Heart left ventricle (tissue), 16 donors: Measurements from ENCODE around the gene TNFRSF8. TPM values are rescaled to one million over a fixed set of nuclear protein-coding genes. Genes with fewer than 3 reads are reported as not detected.
A peak's percentile ranks its signal among the peaks of the same experiment; 100 is the strongest.

Experiments
- ATAC-seq, 4 donors: fragments of 200-7000 bp; cut with Tn5 transposase; one replicate each; pipeline ENCODE4 v1.9.1; 2020 to 2022; ENCODE audit warnings: moderate library complexity in 4 of 4, mild to moderate bottlenecking in 3 of 4, moderate number of reproducible peaks in 1 of 4
- DNase-seq, 5 donors: peaks; one replicate each; pipeline ENCODE4 v3.0.0-alpha.2; 2020
- H3K27ac ChIP-seq, 12 donors: fragments of 200-600 bp; sonication (generic) in 4 of 12; one replicate each; pipeline versions ENCODE4 v1.5.0 to v1.8.0; 2016 to 2022; ENCODE audit warnings: mild to moderate bottlenecking in 2 of 12
- H3K27me3 ChIP-seq, 9 donors: fragments of 200-600 bp; sonication (generic) in 2 of 9; one replicate each; pipeline versions ENCODE4 v1.5.1 to v1.8.0; 2016 to 2022; ENCODE audit warnings: mild to moderate bottlenecking in 3 of 9
- H3K36me3 ChIP-seq, 9 donors: fragments of 200-600 bp; sonication (generic) in 2 of 9; one replicate each; pipeline versions ENCODE4 v1.5.0 to v1.8.0; 2018 to 2022; ENCODE audit warnings: mild to moderate bottlenecking in 2 of 9
- H3K4me1 ChIP-seq, 12 donors: fragments of 200-600 bp; sonication (generic) in 4 of 12; one replicate each; pipeline versions ENCODE4 v1.5.0 to v1.8.0; 2016 to 2022; ENCODE audit warnings: mild to moderate bottlenecking in 3 of 12
- H3K4me3 ChIP-seq, 12 donors: fragments of 200-600 bp; sonication (generic) in 4 of 12; one replicate each; pipeline versions ENCODE4 v1.5.0 to v1.8.0; 2017 to 2022; ENCODE audit warnings: mild to moderate bottlenecking in 9 of 12, moderate library complexity in 4 of 12
- H3K9me3 ChIP-seq, 12 donors: fragments of 200-600 bp; sonication (generic) in 4 of 12; one replicate each; pipeline versions ENCODE4 v1.5.0 to v1.8.0; 2016 to 2022; ENCODE audit warnings: mild to moderate bottlenecking in 1 of 12
- POLR2A ChIP-seq, 2 donors: fragments of 450-650 bp; IDR thresholded peaks; one replicate each; pipeline ENCODE4 v1.6.1; 2017; ENCODE audit warnings: antibody characterized with exemption in 2 of 2, mild to moderate bottlenecking in 2 of 2, moderate library complexity in 2 of 2
- WGBS, 4 donors: extraction: QIAGEN DNeasy Blood & Tissue Kit in 2 of 4; methylation state at CpG; one replicate each; pipeline versions ENCODE4 v1.1.5 to v1.1.7; 2013 to 2018; 5-methylcytosine and 5-hydroxymethylcytosine counted together
- intact Hi-C, 10 donors: fragments of 100-400 bp; cut with DNase I; formaldehyde crosslinking; loops; one replicate each; pipeline versions ENCODE4 v1.11.1 to v1.14.2; 2022
- polyA plus RNA-seq, 2 donors: library from polyadenylated mRNA; stranded (reverse); fragments of 200-250 nt; gene quantifications; one replicate each; pipeline ENCODE4 v1.2.3, GENCODE V29; 2013
- total RNA-seq, 9 donors: library from RNA; depleted of rRNA in 2 of 9; stranded (reverse); fragments of >200 nt in 2 of 9; fragmentation: NEBNext Ultra II Directional in 3 of 9; extraction: Animal tissue kit (Norgen Biotek cat#: 25700) in 3 of 9; gene quantifications; one replicate each; pipeline versions ENCODE4 v1.1.0 to v1.2.4, GENCODE V29; 2016 to 2023
- TF ChIP-seq, protein P1 (sequence below), 12 donors: fragments of 200-600 bp; sonication (generic) in 4 of 12; IDR thresholded peaks; one replicate each; pipeline versions ENCODE4 v1.5.0 to v1.8.0; 2018 to 2022; ENCODE audit warnings: antibody characterized with exemption in 12 of 12, mild to moderate bottlenecking in 5 of 12
- donor health status: ischemic (EF 13 %, LVEDD 7.1; RV severe dilation, severe dysfunction).
- donor health status: healthy with polysubstance abuse.
- donor health status: DM: no; HTN: yes; CAD: no.
- donor health status: DM: no; HTN: no; CAD: no.
- donor health status: ischemic (EF 25% LVEDD 6.9; RV normal size, moderate dysfunction).
- donor health status: ischemic (EF 25% LVEDD 5.7; RV mildly dilated, moderate dysfunction).
- donor health status: healthy.
- donor health status: DM: yes; HTN: yes; CAD: no.
- donor health status: ischemic (EF 35%, LVEDD 5.7; RV mildly dilated, moderate dysfunction).
- donor health status: nonischemic (EF 11% LVEDD 7.7; RV severe dilation, severe dysfunction).
- donor health status: DM: yes; HTN: yes; CAD: no.
- donor health status: PGD.
- donor health status: ischemic (EF 29% LVEDD 5.4; RV normal size, mild dysfunction).
- donor health status: nonischemic (EF 23%, LVEDD 6.1; RV moderate dilation, normal function).

The TNFRSF8 gene
- total and polyA plus RNA-seq, 11 donors, result 0.51 to 4.5 (median 0.76) TPM

DNA sequence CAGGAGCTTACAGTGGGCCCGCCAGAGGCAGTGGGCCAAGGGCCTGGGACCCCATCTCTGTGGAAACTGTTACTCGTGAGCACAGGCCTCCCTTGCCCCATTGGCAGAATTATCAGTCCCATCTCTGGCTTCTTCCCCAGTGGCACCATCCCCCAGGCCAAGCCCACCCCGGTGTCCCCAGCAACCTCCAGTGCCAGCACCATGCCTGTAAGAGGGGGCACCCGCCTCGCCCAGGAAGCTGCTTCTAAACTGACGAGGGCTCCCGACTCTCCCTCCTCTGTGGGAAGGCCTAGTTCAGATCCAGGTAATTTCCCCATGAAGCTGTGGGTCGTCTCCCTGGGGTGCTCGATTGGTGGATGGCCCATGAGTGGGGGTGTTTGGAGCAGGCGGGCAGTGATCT, 46.8 kb downstream of the TNFRSF8 start:
- no peak for DNase-seq
- Histone ChIP-seq H3K27me3 (peaks cover 0 to 15% (median 0%) of the 10 kb centered on the region in 9 donors), H3K4me3 (no peak overlapping the region), H3K4me1 (peaks cover 0 to 13% (median 2%) of the 10 kb centered on the region in 12 donors), H3K9me3 (no peaks in the 10 kb centered on the region), H3K27ac (no peak overlapping the region), H3K36me3 (no peaks in the 10 kb centered on the region)
- 89 to 98% (median 93%) methylated on average over 9 to 10 of the region's 10 CpGs for WGBS, 4 donors
- no peak for TF ChIP-seq POLR2A (IDR thresholded peaks at IDR 0.05)
- TF ChIP-seq, protein P1, sequence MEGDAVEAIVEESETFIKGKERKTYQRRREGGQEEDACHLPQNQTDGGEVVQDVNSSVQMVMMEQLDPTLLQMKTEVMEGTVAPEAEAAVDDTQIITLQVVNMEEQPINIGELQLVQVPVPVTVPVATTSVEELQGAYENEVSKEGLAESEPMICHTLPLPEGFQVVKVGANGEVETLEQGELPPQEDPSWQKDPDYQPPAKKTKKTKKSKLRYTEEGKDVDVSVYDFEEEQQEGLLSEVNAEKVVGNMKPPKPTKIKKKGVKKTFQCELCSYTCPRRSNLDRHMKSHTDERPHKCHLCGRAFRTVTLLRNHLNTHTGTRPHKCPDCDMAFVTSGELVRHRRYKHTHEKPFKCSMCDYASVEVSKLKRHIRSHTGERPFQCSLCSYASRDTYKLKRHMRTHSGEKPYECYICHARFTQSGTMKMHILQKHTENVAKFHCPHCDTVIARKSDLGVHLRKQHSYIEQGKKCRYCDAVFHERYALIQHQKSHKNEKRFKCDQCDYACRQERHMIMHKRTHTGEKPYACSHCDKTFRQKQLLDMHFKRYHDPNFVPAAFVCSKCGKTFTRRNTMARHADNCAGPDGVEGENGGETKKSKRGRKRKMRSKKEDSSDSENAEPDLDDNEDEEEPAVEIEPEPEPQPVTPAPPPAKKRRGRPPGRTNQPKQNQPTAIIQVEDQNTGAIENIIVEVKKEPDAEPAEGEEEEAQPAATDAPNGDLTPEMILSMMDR (IDR thresholded peaks at IDR 0.05), result no peak
- ATAC-seq, result no peak
- intact Hi-C loops, result loop anchor here in 1 of 10 donors (10.0 kb wide), 1 partner anchor 565 kb away; no protein-coding TSS in a partner anchor

DNA sequence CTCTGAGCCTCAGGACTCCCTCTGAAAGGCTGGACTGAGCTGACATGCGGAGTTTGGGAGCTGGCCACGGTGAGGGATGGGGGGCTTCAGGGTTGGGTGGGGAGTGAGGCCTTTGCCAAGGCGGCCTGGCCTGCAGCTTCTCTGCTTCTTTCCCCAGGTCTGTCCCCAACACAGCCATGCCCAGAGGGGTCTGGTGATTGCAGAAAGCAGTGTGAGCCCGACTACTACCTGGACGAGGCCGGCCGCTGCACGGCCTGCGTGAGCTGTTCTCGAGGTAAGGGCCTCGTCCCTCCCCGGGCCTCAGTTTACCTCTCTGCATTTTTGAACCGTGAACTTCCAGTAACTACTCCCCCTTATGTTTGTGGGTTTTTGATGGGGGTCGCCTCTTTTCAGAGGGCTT, 48.6 kb downstream of the TNFRSF8 start:
- no peaks in the 10 kb centered on the region for H3K9me3 ChIP-seq
- DNase-seq, result no peak
- intact Hi-C loops, result loop anchor here in 1 of 10 donors (10.0 kb wide), 1 partner anchor 563 kb away; no protein-coding TSS in a partner anchor
- no peak overlapping the region for H3K4me3 ChIP-seq
- 83 to 92% (median 89%) methylated on average over 12 to 14 of the region's 14 CpGs for WGBS, 4 donors
- no peak for ATAC-seq
- no peaks in the 10 kb centered on the region for H3K36me3 ChIP-seq
- TF ChIP-seq, protein P1 (IDR thresholded peaks at IDR 0.05), result no peak
- TF ChIP-seq POLR2A (IDR thresholded peaks at IDR 0.05), result no peak
- peaks cover 0 to 10% (median 0%) of the 10 kb centered on the region in 9 donors for H3K27me3 ChIP-seq
- H3K4me1 ChIP-seq, result peaks cover 0 to 13% (median 2%) of the 10 kb centered on the region in 12 donors
- no peak overlapping the region for H3K27ac ChIP-seq

DNA sequence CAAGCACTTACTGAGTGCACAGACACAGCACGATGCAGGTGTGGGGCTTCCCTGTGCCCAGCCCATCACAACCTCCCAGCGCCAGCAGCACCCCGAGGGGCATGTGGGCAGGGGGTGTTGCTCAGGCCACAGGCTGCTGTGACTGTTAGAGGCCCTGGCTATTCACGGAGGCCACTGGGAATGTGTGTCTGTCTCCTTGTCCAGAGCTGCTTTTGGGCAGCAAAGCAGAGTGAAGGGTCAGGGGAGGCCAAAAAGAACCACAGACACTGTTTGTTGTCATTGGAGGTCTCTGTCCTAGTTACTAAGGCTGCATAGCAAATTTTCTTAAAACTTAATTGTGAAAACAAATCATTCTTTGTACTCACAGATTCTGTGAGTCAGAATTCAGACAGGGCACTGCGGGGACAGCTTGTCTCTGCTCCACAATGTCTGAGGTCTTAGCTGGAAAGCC, 49.6 kb downstream of the TNFRSF8 start:
- H3K4me3 ChIP-seq, result no peak overlapping the region
- no peaks in the 10 kb centered on the region for H3K27me3 ChIP-seq
- peak overlapping the region in 5 of 12 donors; percentile 32 to 83 (median 54) for H3K27ac ChIP-seq
- H3K4me1 ChIP-seq, result peaks cover 0 to 13% (median 2%) of the 10 kb centered on the region in 12 donors
- no peaks in the 10 kb centered on the region for H3K36me3 ChIP-seq
- 70 to 85% (median 77%) methylated on average over 4 to 5 of the region's 5 CpGs for WGBS, 4 donors
- H3K9me3 ChIP-seq, result no peaks in the 10 kb centered on the region
- TF ChIP-seq, protein P1 (IDR thresholded peaks at IDR 0.05), result no peak
- TF ChIP-seq POLR2A (IDR thresholded peaks at IDR 0.05), result no peak
- ATAC-seq (peak; percentile 23 to 80 (median 73)), DNase-seq (peak in 1 of 5 donors; percentile 41)
- intact Hi-C loops, result loop anchor here in 1 of 10 donors (10.0 kb wide), 1 partner anchor 562 kb away; no protein-coding TSS in a partner anchor

DNA sequence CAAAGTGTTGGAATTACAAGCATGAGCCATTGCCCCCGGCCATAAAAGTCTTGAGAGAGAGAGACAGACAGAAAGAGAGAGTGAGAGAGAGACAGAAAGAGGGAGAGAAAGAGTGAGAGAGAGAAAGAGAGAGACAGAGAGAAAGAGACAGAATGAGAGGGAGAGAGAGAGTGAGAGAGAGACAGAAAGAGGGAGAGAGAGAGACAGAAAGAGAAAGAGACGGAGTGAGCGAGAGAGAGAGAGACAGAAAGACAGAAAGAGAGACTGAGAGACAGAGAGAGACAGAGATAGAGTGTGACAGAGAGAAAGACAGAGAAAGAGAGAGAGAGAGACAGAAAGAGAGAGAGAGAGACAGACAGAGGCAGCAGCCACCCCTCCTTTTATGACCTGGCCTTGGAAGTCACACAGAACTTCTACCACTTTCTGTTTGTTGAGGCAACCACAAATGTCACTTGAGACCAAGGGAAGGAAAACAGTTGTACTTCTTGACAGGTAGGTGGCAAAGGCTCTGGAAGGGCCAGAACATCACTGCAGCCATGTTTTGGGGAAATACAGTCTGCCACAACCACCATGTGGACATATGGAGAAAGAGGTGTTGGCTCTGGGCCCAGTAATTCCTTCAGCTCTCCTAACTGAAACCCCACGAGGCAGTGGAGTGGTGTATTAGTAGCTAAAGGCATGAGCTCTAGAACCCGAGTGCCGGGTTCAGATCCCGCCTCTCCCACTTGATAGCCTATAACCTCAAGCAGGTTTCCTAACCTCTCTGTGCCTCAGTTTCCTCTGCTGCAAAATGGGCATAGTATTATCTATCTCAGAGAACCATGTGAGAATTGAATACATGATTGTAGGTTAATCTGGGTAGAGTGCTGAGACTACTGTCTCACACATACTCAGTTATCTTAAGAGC, 50.6 kb downstream of the TNFRSF8 start:
- WGBS, 4 donors, result 68 to 74% (median 71%) methylated on average over 7 of the region's 7 CpGs
- ATAC-seq, result peak in 1 of 4 donors; percentile 11
- H3K4me3 ChIP-seq, result no peak overlapping the region
- TF ChIP-seq POLR2A (IDR thresholded peaks at IDR 0.05), result no peak
- TF ChIP-seq, protein P1 (IDR thresholded peaks at IDR 0.05), result no peak
- peaks cover 0 to 13% (median 2%) of the 10 kb centered on the region in 12 donors for H3K4me1 ChIP-seq
- H3K27ac ChIP-seq, result peak overlapping the region in 6 of 12 donors; percentile 26 to 83 (median 50)
- H3K27me3 ChIP-seq, result no peaks in the 10 kb centered on the region
- intact Hi-C loops, result loop anchor here in 1 of 10 donors (10.0 kb wide), 1 partner anchor 561 kb away; no protein-coding TSS in a partner anchor
- no peak for DNase-seq
- no peaks in the 10 kb centered on the region for H3K9me3 ChIP-seq
- no peaks in the 10 kb centered on the region for H3K36me3 ChIP-seq
